Measurements from ENCODE around the gene PDHX.

Gene PDHX

DNA sequence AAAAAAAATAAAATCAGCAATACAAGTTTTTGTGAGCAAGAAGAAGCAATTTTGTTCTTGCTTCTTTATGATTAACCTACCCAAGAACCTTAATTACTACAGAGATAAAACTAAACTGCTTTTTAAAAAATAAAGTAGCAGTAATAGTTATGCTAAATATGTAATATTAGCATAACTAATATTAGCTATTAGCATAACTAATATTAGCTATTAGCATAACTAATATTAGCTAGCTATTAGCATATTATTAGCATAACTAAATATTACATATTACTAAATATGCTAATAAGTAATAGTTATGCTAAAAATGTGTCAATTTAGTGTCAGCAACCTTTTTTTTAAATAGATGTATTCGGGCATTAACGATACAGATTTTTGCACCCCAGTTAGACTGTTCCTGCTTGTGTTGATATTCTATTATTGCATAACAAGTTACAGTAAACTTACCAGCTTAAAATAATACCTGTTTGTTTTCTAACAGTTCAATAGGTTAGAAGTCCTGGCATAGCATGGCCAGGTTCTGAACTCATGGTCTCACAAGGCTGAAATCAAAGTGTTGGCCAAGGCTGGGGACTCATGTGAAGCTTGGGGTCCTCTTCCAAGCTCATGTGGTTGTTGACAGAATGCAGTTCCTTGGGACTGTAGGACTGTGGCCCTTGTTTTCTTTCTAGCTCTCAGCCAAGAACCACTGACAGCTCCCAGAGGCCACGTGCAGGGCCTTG is 48.4 kb downstream of the PDHX start:
- Histone ChIP-seq H3K27ac (no peak overlapping the region), H3K4me3 (ENCODE audit: low read depth, low read length) (no peak overlapping the region), H3K36me3 (ENCODE audit: control insufficient read depth, insufficient read depth, low read length) (no peaks in the 10 kb centered on the region), H3K27me3 (ENCODE audit: control insufficient read depth, insufficient read depth, low read length) (no peaks in the 10 kb centered on the region), H3K9ac (no peak overlapping the region), H3K9me3 (ENCODE audit: control insufficient read depth, low read length) (no peaks in the 10 kb centered on the region), H3K79me2 (no peaks in the 10 kb centered on the region), H3K4me2 (ENCODE audit: low read length) (no peak overlapping the region), H2AFZ (no peak overlapping the region), H3K4me1 (no peaks in the 10 kb centered on the region)
- TF ChIP-seq, protein P1, sequence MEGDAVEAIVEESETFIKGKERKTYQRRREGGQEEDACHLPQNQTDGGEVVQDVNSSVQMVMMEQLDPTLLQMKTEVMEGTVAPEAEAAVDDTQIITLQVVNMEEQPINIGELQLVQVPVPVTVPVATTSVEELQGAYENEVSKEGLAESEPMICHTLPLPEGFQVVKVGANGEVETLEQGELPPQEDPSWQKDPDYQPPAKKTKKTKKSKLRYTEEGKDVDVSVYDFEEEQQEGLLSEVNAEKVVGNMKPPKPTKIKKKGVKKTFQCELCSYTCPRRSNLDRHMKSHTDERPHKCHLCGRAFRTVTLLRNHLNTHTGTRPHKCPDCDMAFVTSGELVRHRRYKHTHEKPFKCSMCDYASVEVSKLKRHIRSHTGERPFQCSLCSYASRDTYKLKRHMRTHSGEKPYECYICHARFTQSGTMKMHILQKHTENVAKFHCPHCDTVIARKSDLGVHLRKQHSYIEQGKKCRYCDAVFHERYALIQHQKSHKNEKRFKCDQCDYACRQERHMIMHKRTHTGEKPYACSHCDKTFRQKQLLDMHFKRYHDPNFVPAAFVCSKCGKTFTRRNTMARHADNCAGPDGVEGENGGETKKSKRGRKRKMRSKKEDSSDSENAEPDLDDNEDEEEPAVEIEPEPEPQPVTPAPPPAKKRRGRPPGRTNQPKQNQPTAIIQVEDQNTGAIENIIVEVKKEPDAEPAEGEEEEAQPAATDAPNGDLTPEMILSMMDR (IDR thresholded peaks at IDR 0.05): no peak

DNA sequence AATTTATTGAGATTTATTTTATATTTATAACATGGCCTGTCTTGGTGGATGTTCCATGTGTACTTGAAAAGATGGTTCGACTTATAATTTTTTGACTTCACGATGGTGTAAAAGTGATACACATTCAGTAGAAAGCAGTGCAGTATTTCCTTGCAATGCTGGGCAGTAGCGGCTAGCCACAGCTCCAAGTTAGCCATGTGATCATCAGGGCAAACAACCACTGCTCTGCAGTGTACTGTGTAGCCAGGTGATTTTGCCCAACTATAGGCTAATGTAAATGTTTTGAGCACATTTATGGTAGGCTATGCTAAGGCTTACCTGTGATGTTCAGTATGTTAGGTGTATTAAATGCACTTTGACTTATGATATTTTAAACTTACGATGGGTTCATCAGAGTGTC is 52.4 kb downstream of the PDHX start:
- Histone ChIP-seq H3K4me2 (ENCODE audit: low read length) (no peak overlapping the region), H3K27ac (no peak overlapping the region), H3K79me2 (no peaks in the 10 kb centered on the region), H2AFZ (no peak overlapping the region), H3K9me3 (ENCODE audit: control insufficient read depth, low read length) (no peaks in the 10 kb centered on the region), H3K27me3 (ENCODE audit: control insufficient read depth, insufficient read depth, low read length) (no peaks in the 10 kb centered on the region), H3K36me3 (ENCODE audit: control insufficient read depth, insufficient read depth, low read length) (no peaks in the 10 kb centered on the region), H3K9ac (no peak overlapping the region), H3K4me3 (ENCODE audit: low read depth, low read length) (no peak overlapping the region), H3K4me1 (no peaks in the 10 kb centered on the region)
- TF ChIP-seq, protein P1 (IDR thresholded peaks at IDR 0.05): no peak

DNA sequence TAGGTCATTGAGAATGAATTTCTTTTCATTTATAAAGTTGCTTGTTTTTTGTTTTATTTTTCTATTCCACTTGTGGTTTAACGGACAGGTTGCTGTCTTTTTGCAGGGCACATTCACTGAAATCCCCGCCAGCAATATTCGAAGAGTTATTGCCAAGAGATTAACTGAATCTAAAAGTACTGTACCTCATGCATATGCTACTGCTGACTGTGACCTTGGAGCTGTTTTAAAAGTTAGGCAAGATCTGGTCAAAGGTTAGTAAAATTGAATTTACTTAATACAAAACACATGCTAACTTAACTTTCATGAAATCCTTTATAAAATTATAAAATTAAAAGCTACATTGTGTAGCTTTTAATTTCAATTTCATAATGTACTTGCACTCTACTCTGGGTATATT is 53.6 kb downstream of the PDHX start:
- no peaks in the 10 kb centered on the region for H3K36me3 ChIP-seq (ENCODE audit: control insufficient read depth, insufficient read depth, low read length)
- H3K4me1 ChIP-seq: no peaks in the 10 kb centered on the region
- TF ChIP-seq, protein P1 (IDR thresholded peaks at IDR 0.05): no peak
- no peaks in the 10 kb centered on the region for H3K79me2 ChIP-seq
- H3K9me3 ChIP-seq (ENCODE audit: control insufficient read depth, low read length): no peaks in the 10 kb centered on the region
- H3K4me3 ChIP-seq (ENCODE audit: low read depth, low read length): no peak overlapping the region
- H3K4me2 ChIP-seq (ENCODE audit: low read length): no peak overlapping the region
- no peak overlapping the region for H3K27ac ChIP-seq
- no peaks in the 10 kb centered on the region for H3K27me3 ChIP-seq (ENCODE audit: control insufficient read depth, insufficient read depth, low read length)
- no peak overlapping the region for H3K9ac ChIP-seq
- no peak overlapping the region for H2AFZ ChIP-seq

GRCh38 chr11:34970480-34970879 is 54.1 kb downstream of the PDHX start:
- no peaks in the 10 kb centered on the region for H3K36me3 ChIP-seq (ENCODE audit: control insufficient read depth, insufficient read depth, low read length)
- no peak overlapping the region for H3K4me2 ChIP-seq (ENCODE audit: low read length)
- no peak overlapping the region for H3K9ac ChIP-seq
- H2AFZ ChIP-seq: no peak overlapping the region
- H3K9me3 ChIP-seq (ENCODE audit: control insufficient read depth, low read length): no peaks in the 10 kb centered on the region
- TF ChIP-seq, protein P1 (IDR thresholded peaks at IDR 0.05): no peak
- H3K4me3 ChIP-seq (ENCODE audit: low read depth, low read length): no peak overlapping the region
- no peaks in the 10 kb centered on the region for H3K4me1 ChIP-seq
- H3K27ac ChIP-seq: no peak overlapping the region
- H3K27me3 ChIP-seq (ENCODE audit: control insufficient read depth, insufficient read depth, low read length): no peaks in the 10 kb centered on the region
- no peaks in the 10 kb centered on the region for H3K79me2 ChIP-seq

- Histone ChIP-seq H3K4me2 (ENCODE audit: low read length) (no peak overlapping the region), H3K36me3 (ENCODE audit: control insufficient read depth, insufficient read depth, low read length) (no peaks in the 10 kb centered on the region), H3K9me3 (ENCODE audit: control insufficient read depth, low read length) (no peaks in the 10 kb centered on the region), H3K27me3 (ENCODE audit: control insufficient read depth, insufficient read depth, low read length) (no peaks in the 10 kb centered on the region), H2AFZ (no peak overlapping the region), H3K9ac (no peak overlapping the region), H3K79me2 (no peaks in the 10 kb centered on the region), H3K27ac (no peak overlapping the region), H3K4me3 (ENCODE audit: low read depth, low read length) (no peak overlapping the region), H3K4me1 (no peaks in the 10 kb centered on the region)
- TF ChIP-seq, protein P1 (IDR thresholded peaks at IDR 0.05): no peak
These were observed 55.5 kb downstream of the PDHX start for GRCh38 chr11:34971928-34972327.
